Stimulated activated CD8-positive, alpha-beta memory T cell treated with anti-CD3 and anti-CD28 coated beads, Interleukin-12 subunit alpha, Interleukin-12 subunit beta, amount 100 ng/mL, for 4 hours (primary cell): ENCODE results near the gene CMSS1.

Source experiments
- DNase-seq: peaks from one replicate; pipeline ENCODE4 v3.0.0-alpha.2; 2020; ENCODE audit warnings: low read depth

Gene CMSS1

GRCh38 chr3:99999536-99999935, 181.9 kb downstream of the CMSS1 start:
- no peak for DNase-seq

- no peak for DNase-seq
Measured at GRCh38 chr3:100001083-100001482, 183.4 kb downstream of the CMSS1 start.

DNA sequence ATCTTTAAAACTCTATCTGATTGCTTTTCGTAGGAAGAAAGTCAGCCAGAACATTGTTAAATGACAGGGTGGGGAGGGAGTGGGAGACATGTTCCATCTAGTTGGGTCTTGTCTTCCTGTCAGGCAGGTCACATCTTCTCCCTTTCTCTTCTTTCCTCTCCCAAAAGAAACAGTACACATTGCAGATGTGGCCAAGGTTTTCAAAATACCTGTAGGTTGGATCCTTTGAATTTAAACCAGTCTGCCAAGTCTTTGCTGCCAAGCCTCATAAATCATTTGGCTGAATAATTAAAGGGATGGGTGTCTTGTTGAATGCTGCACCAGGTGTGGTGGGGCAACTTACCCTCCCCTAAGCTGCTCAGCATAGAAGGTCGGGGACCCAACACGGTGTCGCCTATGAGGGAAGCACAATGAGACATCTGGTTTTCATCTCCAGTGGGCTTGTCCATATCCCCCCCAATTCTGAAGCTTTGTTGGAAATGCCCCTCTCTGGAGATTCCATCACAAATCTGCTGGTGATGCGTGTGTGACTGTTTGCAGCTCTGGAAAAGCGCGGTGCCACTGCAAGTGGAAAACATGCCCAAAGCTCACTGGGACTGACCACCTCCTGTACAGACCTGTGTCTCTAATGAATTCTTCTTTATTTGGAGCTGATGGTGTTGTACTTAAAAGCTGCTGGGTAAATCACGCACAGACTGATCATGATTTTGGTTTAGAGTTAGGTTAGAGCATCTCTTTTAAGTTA, 184.0 kb downstream of the CMSS1 start:
- DNase-seq = no peak

DNA sequence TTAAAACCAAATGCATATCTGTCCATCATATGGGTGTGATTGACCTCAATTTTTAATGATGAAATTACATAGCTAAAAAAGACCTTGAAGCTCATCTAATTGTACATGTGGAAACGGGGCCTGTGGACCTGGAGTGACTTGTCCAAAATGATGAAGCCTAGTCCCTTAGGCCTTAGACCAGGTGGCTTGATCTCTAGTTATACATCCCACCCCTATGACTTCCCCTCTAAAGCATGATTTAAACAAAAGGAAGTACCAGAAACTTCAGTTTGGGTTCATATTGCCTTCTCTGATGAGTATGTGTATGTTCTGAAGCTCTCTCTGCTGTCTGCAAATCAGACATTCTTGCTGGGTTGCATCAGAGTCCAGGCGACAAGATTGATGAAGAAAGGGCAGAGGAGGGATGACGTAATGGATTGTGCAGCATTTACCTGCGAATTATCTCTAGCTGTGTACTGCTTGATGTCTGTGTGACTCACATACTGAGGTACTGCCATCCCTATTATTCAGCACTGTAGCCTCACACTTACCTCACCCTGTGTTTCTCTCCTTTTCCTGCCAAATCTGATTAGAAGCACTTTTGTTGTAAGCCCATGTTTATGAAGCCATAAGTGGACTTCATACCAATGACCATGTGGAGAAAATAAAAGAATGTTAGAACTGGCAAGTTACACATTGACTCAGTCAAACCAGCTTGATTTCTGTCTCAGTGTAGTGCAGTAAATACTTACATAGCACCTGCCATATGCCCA, 185.1 kb downstream of the CMSS1 start:
- no peak for DNase-seq

- no peak for DNase-seq
Measured at GRCh38 chr3:100003609-100004503, 186.2 kb downstream of the CMSS1 start.

GRCh38 chr3:100004931-100005330, 187.3 kb downstream of the CMSS1 start:
- no peak for DNase-seq

DNA sequence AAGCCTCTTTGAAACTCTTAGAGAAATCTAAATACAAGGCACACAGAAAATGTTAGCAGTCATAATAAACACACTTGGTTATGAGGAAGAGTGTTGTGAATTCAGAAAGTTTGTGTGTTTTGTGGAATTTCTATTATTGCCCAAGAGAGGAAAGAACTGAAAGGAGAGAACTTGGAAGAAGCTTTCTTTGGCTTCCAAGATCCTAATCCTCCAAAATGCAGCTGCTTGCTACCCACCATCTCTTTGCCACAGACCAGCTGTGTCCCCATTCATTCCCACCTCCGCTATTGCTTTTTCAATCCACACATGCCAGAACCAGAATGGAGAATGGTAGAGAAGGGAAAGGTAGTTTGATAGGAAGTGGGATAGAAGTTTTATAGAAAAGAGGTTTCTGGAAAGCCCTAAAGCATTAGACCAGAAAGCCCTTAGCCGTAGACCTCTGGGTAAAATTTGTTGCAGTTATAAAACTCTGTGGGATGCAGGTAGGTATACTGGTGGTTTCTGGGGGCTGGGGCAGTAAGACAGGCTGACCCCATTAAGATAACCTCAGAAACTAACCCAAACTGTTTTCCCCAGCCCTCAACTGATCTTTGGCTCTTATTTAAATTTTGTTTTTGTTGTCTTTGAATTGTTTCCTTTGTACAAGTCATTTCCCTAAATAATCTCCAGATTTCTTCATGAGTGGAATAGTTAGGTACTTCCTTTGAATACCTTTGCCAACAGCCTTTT, 188.2 kb downstream of the CMSS1 start:
- no peak for DNase-seq

DNA sequence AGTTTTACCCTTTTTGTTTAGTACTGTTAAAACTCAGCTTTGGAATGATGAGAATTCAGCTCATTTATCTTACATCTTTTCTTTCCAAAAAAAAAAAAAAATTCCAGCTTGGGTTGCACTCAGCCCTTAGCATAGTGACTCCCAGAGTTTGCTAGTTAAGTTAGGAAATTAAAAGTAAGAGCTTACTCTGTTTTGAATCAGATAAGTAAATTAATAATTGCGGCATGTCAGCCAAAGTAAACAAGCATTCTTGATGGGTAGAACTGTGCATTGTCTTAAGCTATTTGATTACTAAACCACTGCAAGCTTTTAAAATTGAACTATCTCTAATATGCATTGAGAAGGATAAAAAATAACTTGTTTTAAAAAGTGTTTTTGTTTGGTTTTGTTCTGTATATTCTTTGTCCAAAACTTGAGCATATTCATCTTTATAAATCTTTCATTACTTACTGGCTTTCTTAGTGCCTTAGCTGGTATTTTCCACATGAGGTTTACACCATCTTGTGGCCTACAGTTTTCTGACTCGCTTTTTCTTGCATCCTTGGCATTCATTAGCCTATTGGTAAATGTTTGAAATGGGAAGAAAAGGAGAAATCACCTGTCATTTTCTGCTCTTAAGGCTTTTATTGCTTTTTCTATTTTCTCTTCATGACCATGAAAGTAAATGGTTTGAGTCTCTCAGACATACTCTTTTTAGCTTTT, 189.1 kb downstream of the CMSS1 start:
- no peak for DNase-seq

- DNase-seq = no peak
Measured at GRCh38 chr3:100007313-100007712, 189.7 kb downstream of the CMSS1 start.

DNA sequence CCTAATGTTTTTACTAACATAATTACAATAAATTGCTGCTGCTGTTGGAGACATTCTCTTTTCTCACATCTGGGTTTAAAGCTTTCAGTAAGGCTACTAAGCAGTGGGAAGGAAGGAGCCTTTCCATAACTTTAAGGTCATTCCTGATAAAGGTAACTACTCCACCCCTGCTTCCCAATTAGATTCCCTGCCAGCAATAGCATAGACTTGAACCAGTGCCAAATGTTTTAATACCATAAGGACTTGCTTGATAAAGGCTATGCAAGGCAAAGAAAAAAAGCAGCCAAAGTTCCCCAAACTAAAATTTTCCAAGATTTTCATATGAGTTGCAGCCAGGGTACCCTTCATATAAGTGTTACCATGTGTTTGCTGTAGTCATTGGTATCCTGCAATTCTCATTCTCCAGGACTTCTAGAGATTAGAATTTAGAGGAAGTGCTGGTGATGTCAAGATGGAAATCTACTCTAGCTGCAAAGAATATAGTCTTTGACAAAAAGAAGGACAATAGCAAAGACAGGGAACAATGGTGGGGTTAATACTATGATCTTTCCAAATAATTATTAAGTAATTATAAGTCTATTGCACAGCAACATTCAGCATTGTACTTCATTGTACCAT, 190.5 kb downstream of the CMSS1 start:
- no peak for DNase-seq

- no peak for DNase-seq
Measured at GRCh38 chr3:100009276-100010086, 191.8 kb downstream of the CMSS1 start.

DNA sequence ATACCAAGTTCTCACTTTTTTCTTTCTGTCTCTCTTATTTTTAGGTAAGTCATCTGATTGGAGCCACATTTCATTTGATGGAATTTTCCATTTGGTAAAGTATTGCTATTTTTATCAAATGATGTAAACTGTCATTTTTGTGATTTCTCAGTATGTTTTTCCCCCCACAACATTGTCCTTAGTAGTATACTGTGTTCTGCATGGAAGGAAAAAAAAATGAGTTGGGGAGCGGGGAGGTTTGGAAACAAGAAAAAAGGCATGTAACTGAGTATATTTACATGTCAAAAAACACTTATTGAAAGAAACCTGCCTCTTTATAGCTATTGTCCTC, 192.4 kb downstream of the CMSS1 start:
- no peak for DNase-seq

DNA sequence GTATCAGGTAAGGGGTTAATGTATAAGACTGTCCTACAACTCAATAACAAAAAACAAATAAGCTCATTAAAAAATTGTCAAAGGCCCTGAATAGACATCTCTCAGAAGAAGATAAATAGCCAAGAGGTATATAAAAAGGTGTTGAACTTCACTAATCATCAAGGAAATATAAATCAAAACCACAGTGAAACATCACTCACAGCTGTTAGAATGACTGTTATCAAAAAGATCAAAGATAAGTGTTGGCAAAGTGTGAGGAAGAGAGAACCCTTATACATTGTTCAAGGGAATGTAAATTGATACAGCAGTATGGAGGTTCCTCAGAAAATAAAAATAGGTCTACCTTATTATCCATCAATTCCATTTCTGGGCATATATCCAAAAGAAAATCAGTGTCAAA, 201.1 kb downstream of the CMSS1 start:
- no peak for DNase-seq

GRCh38 chr3:100019719-100020118, 202.1 kb downstream of the CMSS1 start:
- DNase-seq = no peak

DNA sequence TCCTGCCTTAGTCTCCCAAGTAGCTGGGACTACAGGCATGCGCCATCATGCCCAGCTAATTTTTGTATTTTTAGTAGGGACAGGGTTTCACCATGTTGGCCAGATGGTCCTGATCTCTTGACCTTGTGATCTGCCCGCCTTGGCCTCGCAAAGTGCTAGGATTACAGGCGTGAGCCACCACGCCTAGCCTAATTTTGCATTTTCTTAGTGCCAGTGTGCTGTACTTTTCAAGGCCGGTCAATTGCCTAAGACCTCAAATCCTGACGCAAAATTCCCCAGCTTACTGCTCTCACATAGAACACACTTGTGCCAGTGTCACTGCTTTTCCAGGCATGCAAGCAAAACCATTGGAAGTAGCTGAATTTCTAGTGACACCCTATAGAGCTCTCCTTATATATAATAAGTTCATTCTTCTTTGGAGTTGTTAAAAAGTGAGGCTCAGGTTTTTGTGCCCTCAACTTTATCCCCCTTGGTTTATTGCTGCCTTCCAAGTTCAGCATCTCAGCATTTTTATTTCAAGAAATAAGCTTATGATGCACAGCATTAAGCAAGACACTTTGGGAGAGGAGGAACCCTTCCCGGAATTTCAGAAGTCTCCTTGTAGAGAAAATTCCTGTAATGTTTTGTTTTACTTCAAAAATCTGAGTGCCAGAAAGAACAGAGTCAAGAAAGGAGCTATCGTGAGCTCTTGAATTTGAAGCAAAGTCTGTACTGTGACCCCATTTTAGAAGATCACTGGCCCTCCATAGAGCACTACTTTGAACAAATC, 203.4 kb downstream of the CMSS1 start:
- no peak for DNase-seq

GRCh38 chr3:100022506-100022905, 204.8 kb downstream of the CMSS1 start:
- no peak for DNase-seq

GRCh38 chr3:100023150-100023549, 205.5 kb downstream of the CMSS1 start:
- no peak for DNase-seq

GRCh38 chr3:100023595-100023994, 205.9 kb downstream of the CMSS1 start:
- DNase-seq = no peak
